DND-41 (cell line): ENCODE data around the gene CEL.

ENCODE experiments used
- ATAC-seq: fragments of 200-7000 bp; cut with Tn5 transposase; 3 replicates; pipeline ENCODE4 v1.9.1; 2021; ENCODE audit warnings: low read depth; ENCODE audit not compliant: insufficient read depth
- DNase-seq: peaks from one replicate; pipeline ENCODE4 v3.0.0-alpha.2; 2020
- H2AFZ ChIP-seq: 2 replicates; pipeline ENCODE4 v1.6.0; 2012; ENCODE audit warnings: low read depth, low read length
- H3K27ac ChIP-seq: 2 replicates; pipeline ENCODE4 v1.5.1; 2012; ENCODE audit warnings: low read length, inconsistent platforms
- H3K27me3 ChIP-seq: fragments of 200-600 bp; sonication (generic); 2 replicates; pipeline ENCODE4 v1.6.0; 2012; ENCODE audit warnings: low read length, mild to moderate bottlenecking, inconsistent platforms; ENCODE audit not compliant: insufficient read depth, poor library complexity
- H3K36me3 ChIP-seq: 2 replicates; pipeline ENCODE4 v1.5.1; 2012; ENCODE audit warnings: low read length, inconsistent platforms; ENCODE audit not compliant: insufficient read depth
- H3K4me1 ChIP-seq: 2 replicates; pipeline ENCODE4 v1.5.1; 2012; ENCODE audit warnings: mild to moderate bottlenecking, low read length; ENCODE audit not compliant: insufficient read depth
- H3K4me2 ChIP-seq: 2 replicates; pipeline ENCODE4 v1.6.0; 2012; ENCODE audit warnings: mild to moderate bottlenecking, moderate library complexity, low read length, inconsistent platforms; ENCODE audit not compliant: insufficient read depth
- H3K4me3 ChIP-seq, 2 experiments: fragments of 200-600 bp in 1 of 2; shearing (Covaris generic) in 1 of 2; 2 replicates each; pipeline ENCODE4 v1.5.1; 2012 to 2016; ENCODE audit warnings: inconsistent platforms in 2 of 2, low read length in 2 of 2, mild to moderate bottlenecking in 2 of 2, low read depth in 1 of 2, moderate library complexity in 1 of 2
- H3K79me2 ChIP-seq: 2 replicates; pipeline ENCODE4 v1.6.0; 2012; ENCODE audit warnings: low read length, inconsistent platforms; ENCODE audit not compliant: insufficient read depth
- H3K9ac ChIP-seq: 2 replicates; pipeline ENCODE4 v1.6.0; 2012; ENCODE audit warnings: low read depth, mild to moderate bottlenecking, inconsistent platforms, low read length, moderate library complexity
- H3K9me3 ChIP-seq: 2 replicates; pipeline ENCODE4 v1.5.1; 2012; ENCODE audit warnings: low read length, moderate library complexity, mild to moderate bottlenecking, inconsistent platforms; ENCODE audit not compliant: insufficient read depth, severe bottlenecking
- H4K20me1 ChIP-seq: 2 replicates; pipeline ENCODE4 v1.6.0; 2012; ENCODE audit warnings: low read length; ENCODE audit not compliant: insufficient read depth
- CTCF ChIP-seq: IDR thresholded peaks from 2 replicates; pipeline ENCODE4 v1.5.1; 2012; ENCODE audit warnings: borderline replicate concordance, low read length, moderate library complexity, mild to moderate bottlenecking; ENCODE audit not compliant: poor library complexity, severe bottlenecking; ENCODE audit errors: extremely low read depth
- EZH2 ChIP-seq: IDR thresholded peaks from 3 replicates; pipeline ENCODE4 v1.6.1; 2012; ENCODE audit warnings: borderline replicate concordance, low read depth, mild to moderate bottlenecking, moderate library complexity, low read length, inconsistent platforms; ENCODE audit not compliant: severe bottlenecking

CEL gene

DNA sequence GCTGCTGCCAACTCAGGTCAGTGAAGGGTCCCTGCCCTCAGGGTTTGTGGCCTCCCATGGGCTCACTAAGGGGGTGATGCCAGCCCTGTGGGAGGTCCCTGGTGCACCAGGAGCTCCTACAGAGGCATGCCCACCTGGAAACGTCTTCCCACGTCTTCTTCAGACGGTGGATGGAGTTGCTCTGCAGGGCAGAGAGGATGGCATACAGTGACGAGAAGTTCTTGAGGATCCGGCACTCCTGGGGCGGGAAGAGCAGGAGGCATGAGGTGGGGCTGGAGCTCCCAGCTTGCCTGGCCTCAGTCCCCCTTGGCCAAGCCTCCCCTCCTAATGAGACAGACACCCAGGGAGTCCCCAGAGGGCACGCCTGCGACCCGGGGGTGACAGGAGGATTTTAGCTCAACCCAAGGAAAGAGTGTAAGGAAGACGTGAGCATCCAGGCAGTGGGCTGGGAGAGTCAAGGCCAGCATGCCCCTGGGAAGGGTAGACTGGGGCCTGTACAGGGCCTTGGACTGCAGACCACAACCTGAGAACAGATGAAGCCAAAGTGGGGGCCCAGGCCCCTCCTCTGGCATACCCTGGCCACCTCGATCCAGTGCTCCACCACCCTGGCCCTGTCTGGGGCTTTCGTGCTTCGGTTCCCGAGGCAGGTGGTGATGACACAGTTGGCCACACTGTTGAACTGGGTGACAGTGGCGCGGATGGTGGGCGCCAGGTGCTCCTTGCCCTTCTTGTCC, 44.9 kb downstream of the CEL start:
- Histone ChIP-seq H3K27me3 (no peaks in the 10 kb centered on the region), H3K27ac (no peak overlapping the region), H2AFZ (no peak overlapping the region), H3K9ac (no peak overlapping the region), H3K36me3 (peaks cover 84% of the 10 kb centered on the region), H4K20me1 (peaks cover 11% of the 10 kb centered on the region; the same call in 1 of the 2 replicates), H3K4me1 (no peaks in the 10 kb centered on the region), H3K4me3 (no peak overlapping the region), H3K9me3 (no peaks in the 10 kb centered on the region), H3K79me2 (no peaks in the 10 kb centered on the region), H3K4me2 (no peak overlapping the region)
- ATAC-seq = no peak
- no peak for DNase-seq
- no peak for TF ChIP-seq CTCF
- no peak for TF ChIP-seq EZH2

- TF ChIP-seq CTCF (no peak), EZH2 (no peak)
- no peak overlapping the region for H3K4me3 ChIP-seq
- H4K20me1 ChIP-seq = peaks cover 16% of the 10 kb centered on the region
- no peak overlapping the region for H3K27ac ChIP-seq
- H3K4me1 ChIP-seq = no peaks in the 10 kb centered on the region
- DNase-seq (no peak), ATAC-seq (no peak)
- H3K4me2 ChIP-seq = no peak overlapping the region
- H2AFZ ChIP-seq = no peak overlapping the region
- H3K79me2 ChIP-seq = no peaks in the 10 kb centered on the region
- H3K9ac ChIP-seq = no peak overlapping the region
- H3K9me3 ChIP-seq = no peaks in the 10 kb centered on the region
- H3K27me3 ChIP-seq = no peaks in the 10 kb centered on the region
- peaks cover 82% of the 10 kb centered on the region for H3K36me3 ChIP-seq
Observed at GRCh38 chr9:133107245-133107722, 45.5 kb downstream of the CEL start.

DNA sequence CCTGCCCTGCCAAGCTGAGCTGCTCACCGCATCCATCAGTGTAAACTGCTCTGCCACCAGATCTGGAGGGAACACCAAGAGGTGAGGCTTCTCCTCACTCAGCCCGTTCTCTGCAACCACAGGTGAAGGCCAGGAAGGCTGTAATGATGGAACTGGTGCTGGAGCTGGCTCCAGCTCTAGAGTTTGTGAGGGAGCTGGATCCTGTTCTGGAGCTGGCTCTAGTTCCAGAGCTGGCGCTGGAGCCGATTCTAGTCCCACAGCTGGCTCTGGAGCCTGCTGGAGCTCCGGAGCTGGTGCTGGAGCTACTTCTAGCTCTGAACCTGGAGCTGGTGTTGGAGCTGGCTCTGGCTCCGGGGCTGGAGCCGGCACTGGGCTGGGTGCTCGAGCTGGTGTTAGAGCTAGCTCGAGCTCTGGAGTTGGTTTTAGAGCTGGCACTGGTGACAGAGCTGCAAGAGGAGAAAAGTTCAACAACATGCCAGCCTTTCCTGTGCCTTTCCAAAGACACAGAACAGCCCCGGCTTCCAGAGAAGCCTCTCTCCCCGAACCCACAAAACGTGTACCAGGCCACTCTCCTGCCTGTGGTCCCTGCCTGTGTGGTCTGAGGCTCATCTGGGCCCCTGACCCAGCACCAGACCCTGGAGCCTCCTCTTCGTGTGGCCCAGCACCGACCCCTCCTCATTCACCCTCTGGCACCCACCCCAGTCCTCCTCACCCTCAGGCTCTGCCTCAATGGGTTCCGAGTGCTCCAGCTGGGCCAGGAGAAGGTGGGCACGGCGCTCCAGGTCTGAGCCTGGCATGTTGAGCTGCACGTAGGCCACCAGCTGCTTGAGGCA, 46.4 kb downstream of the CEL start:
- H3K4me2 ChIP-seq = no peak overlapping the region
- peaks cover 21% of the 10 kb centered on the region for H4K20me1 ChIP-seq
- H3K4me1 ChIP-seq = no peaks in the 10 kb centered on the region
- no peaks in the 10 kb centered on the region for H3K9me3 ChIP-seq
- no peak overlapping the region for H3K27ac ChIP-seq
- H3K27me3 ChIP-seq = no peaks in the 10 kb centered on the region
- ATAC-seq (no peak), DNase-seq (no peak)
- peaks cover 78% of the 10 kb centered on the region for H3K36me3 ChIP-seq
- H3K4me3 ChIP-seq = no peak overlapping the region
- no peak for TF ChIP-seq CTCF
- no peak for TF ChIP-seq EZH2
- no peak overlapping the region for H2AFZ ChIP-seq
- no peak overlapping the region for H3K9ac ChIP-seq
- peaks cover 4% of the 10 kb centered on the region; the same call in 1 of the 2 replicates for H3K79me2 ChIP-seq
